ENCODE data around the gene CCL25. TPM values are rescaled to one million over a fixed set of nuclear protein-coding genes. Genes with fewer than 3 reads are reported as not detected.
"Not testable (repeated sequence)": the region's sequence is repeated elsewhere in the genome, so short reads cannot be mapped to it uniquely, and the experiment has no call there.

The CCL25 gene
- total RNA-seq: not detected

- POLR2A ChIA-PET: no interaction called here
- CTCF ChIA-PET: no interaction called here
These were observed at the start of gene CCL25 for GRCh38 chr19:8052464-8052859. TSS of gene CCL25 (plus strand) at chr19:8052760. CDS start at chr19:8053050, 290 bp downstream.

GRCh38 chr19:8004001-8004400 is 48.6 kb upstream of the CCL25 start:
- POLR2A ChIA-PET: interaction anchor here (1.9 kb wide), 1 partner anchor 60 kb away, joined by 15 read pairs; the partner anchor contains the start of gene TIMM44
- CTCF ChIA-PET: interaction anchor here (4.4 kb wide), 1 partner anchor 60 kb away, joined by 24 read pairs; the partner anchor contains the start of gene TIMM44

- POLR2A ChIA-PET: interaction anchor here (1.9 kb wide), 2 partner anchors 61 to 84 kb away, joined by 8 to 15 read pairs; partner anchors contain the start of genes SNAPC2 and TIMM44
These were observed 47.6 kb upstream of the CCL25 start for GRCh38 chr19:8004723-8005513.

GRCh38 chr19:8005534-8006256 is 46.9 kb upstream of the CCL25 start, which contains the start of gene ELAVL1:
TSS of gene ELAVL1 (minus strand) at chr19:8005641. CDS start at chr19:7991815, 13,826 bp downstream.
- CTCF ChIA-PET: interaction anchor here (0.8 to 3.3 kb wide), 5 partner anchors 9 to 246 kb away, joined by 3 to 18 read pairs (median 3); partner anchors contain the start of gene TIMM44
- POLR2A ChIA-PET: interaction anchor here (1.9 kb wide), 2 partner anchors 62 to 85 kb away, joined by 8 to 15 read pairs; partner anchors contain the start of genes SNAPC2 and TIMM44

More at GRCh38 chr19:8004723-8005513, 47.6 kb upstream of the CCL25 start:
- CTCF ChIA-PET: interaction anchor here (1.0 to 3.3 kb wide), 3 partner anchors 61 to 247 kb away, joined by 3 to 18 read pairs (median 3); partner anchors contain the start of gene TIMM44

- ChIA-PET POLR2A (no interaction called here), CTCF (no interaction called here)
These were observed 34.8 kb upstream of the CCL25 start for GRCh38 chr19:8017808-8018207.

- POLR2A ChIA-PET: no interaction called here
- CTCF ChIA-PET: interaction anchor here (0.6 kb wide), 1 partner anchor 233 kb away, joined by 7 read pairs; no protein-coding TSS in a partner anchor
These were observed 31.9 kb upstream of the CCL25 start for GRCh38 chr19:8020681-8021080.

GRCh38 chr19:8021374-8021773 is 31.2 kb upstream of the CCL25 start:
- POLR2A ChIA-PET: no interaction called here
- CTCF ChIA-PET: no interaction called here

GRCh38 chr19:8022275-8022674 is 30.3 kb upstream of the CCL25 start:
- ChIA-PET POLR2A (no interaction called here), CTCF (no interaction called here)

GRCh38 chr19:8023371-8023770 is 29.2 kb upstream of the CCL25 start:
- CTCF ChIA-PET: no interaction called here
- POLR2A ChIA-PET: no interaction called here

- CTCF ChIA-PET: interaction anchor here (1.8 kb wide), 1 partner anchor 80 kb away, joined by 5 read pairs; no protein-coding TSS in a partner anchor
- POLR2A ChIA-PET: not testable (repeated sequence)
These were observed 28.3 kb upstream of the CCL25 start for GRCh38 chr19:8024256-8024655.

GRCh38 chr19:8025316-8025715 is 27.2 kb upstream of the CCL25 start:
- ChIA-PET POLR2A (no interaction called here), CTCF (interaction anchor here (1.8 kb wide), 1 partner anchor 81 kb away, joined by 5 read pairs; no protein-coding TSS in a partner anchor)

GRCh38 chr19:8028951-8029491 is 23.5 kb upstream of the CCL25 start:
- POLR2A ChIA-PET: no interaction called here
- CTCF ChIA-PET: no interaction called here

GRCh38 chr19:8030960-8031359 is 21.6 kb upstream of the CCL25 start:
- ChIA-PET POLR2A (no interaction called here), CTCF (no interaction called here)

- CTCF ChIA-PET: not testable (repeated sequence)
- POLR2A ChIA-PET: interaction anchor here (0.6 kb wide), 1 partner anchor 1099 kb away, joined by 5 read pairs; no protein-coding TSS in a partner anchor
These were observed 19.0 kb upstream of the CCL25 start for GRCh38 chr19:8033287-8034177.

GRCh38 chr19:8034178-8034525 is 18.4 kb upstream of the CCL25 start:
- POLR2A ChIA-PET: interaction anchor here (0.6 kb wide), 1 partner anchor 1099 kb away, joined by 5 read pairs; no protein-coding TSS in a partner anchor
- CTCF ChIA-PET: no interaction called here

- ChIA-PET CTCF (no interaction called here), POLR2A (interaction anchor here (0.7 kb wide), 1 partner anchor 174 kb away, joined by 5 read pairs; no protein-coding TSS in a partner anchor)
These were observed 16.0 kb upstream of the CCL25 start for GRCh38 chr19:8036434-8037099.

GRCh38 chr19:8038815-8039214 is 13.7 kb upstream of the CCL25 start:
- ChIA-PET CTCF (no interaction called here), POLR2A (no interaction called here)

GRCh38 chr19:8039231-8039630 is 13.3 kb upstream of the CCL25 start:
- ChIA-PET POLR2A (no interaction called here), CTCF (no interaction called here)

GRCh38 chr19:8041531-8041931 is 11.0 kb upstream of the CCL25 start:
- POLR2A ChIA-PET: no interaction called here
- CTCF ChIA-PET: no interaction called here

Data from activated CD8-positive, alpha-beta memory T cell treated with anti-CD3 and anti-CD28 coated beads for 36 hours (primary cell).